GM12872 (cell line): ENCODE data around the gene TMEM174.

Experiments used
- CTCF ChIP-seq: IDR thresholded peaks from 3 replicates; pipeline ENCODE4 v1.5.1; 2011; ENCODE audit warnings: low read depth, mild to moderate bottlenecking, low read length, moderate library complexity; ENCODE audit not compliant: insufficient read depth

The TMEM174 gene

GRCh38 chr5:73142035-73142434 lies 31.0 kb upstream of the TMEM174 start:
- TF ChIP-seq CTCF, result no peak

- no peak for TF ChIP-seq CTCF
Measured at GRCh38 chr5:73143716-73144115, 29.3 kb upstream of the TMEM174 start.

GRCh38 chr5:73149540-73149939 lies 23.5 kb upstream of the TMEM174 start:
- TF ChIP-seq CTCF, result no peak

GRCh38 chr5:73150876-73151275 lies 22.1 kb upstream of the TMEM174 start:
- no peak for TF ChIP-seq CTCF

- no peak for TF ChIP-seq CTCF
Measured at GRCh38 chr5:73151766-73152410, 21.1 kb upstream of the TMEM174 start.

GRCh38 chr5:73152411-73153388 lies 20.3 kb upstream of the TMEM174 start:
- no peak for TF ChIP-seq CTCF

- TF ChIP-seq CTCF, result no peak
Measured at GRCh38 chr5:73153513-73153912, 19.5 kb upstream of the TMEM174 start.
